Stimulated activated CD4-positive, alpha-beta T cell treated with anti-CD3 and anti-CD28 coated beads, Interleukin-1b, Interleukin-23, amount 100 ng/mL, for 48 hours (primary cell): ENCODE results near the gene UCK2.
A peak's percentile ranks its signal among the peaks of the same experiment; 100 is the strongest.

ENCODE experiments used
- DNase-seq: peaks from one replicate; pipeline ENCODE4 v3.0.0-alpha.2; 2020

Gene UCK2

GRCh38 chr1:165834881-165835280, 7.5 kb downstream of the UCK2 start:
- DNase-seq = no peak

GRCh38 chr1:165836664-165837482, 9.5 kb downstream of the UCK2 start:
- no peak for DNase-seq

- no peak for DNase-seq
Measured at GRCh38 chr1:165837838-165838364, 10.5 kb downstream of the UCK2 start.

- no peak for DNase-seq
Measured at GRCh38 chr1:165840423-165840822, 13.0 kb downstream of the UCK2 start.

GRCh38 chr1:165841582-165842017, 14.2 kb downstream of the UCK2 start:
- no peak for DNase-seq

GRCh38 chr1:165842023-165842670, 14.7 kb downstream of the UCK2 start:
- DNase-seq = no peak

GRCh38 chr1:165842671-165843129, 15.3 kb downstream of the UCK2 start:
- peak; percentile 17 for DNase-seq

- no peak for DNase-seq
Measured at GRCh38 chr1:165843304-165843703, 15.9 kb downstream of the UCK2 start.

- no peak for DNase-seq
Measured at GRCh38 chr1:165844114-165844798, 16.8 kb downstream of the UCK2 start.

- no peak for DNase-seq
Measured at GRCh38 chr1:165844933-165845332, 17.5 kb downstream of the UCK2 start.

- no peak for DNase-seq
Measured at GRCh38 chr1:165845569-165845968, 18.2 kb downstream of the UCK2 start.

GRCh38 chr1:165845992-165846748, 18.8 kb downstream of the UCK2 start:
- DNase-seq = no peak

GRCh38 chr1:165847486-165847885, 20.1 kb downstream of the UCK2 start:
- no peak for DNase-seq

- DNase-seq = no peak
Measured at GRCh38 chr1:165849353-165850133, 22.1 kb downstream of the UCK2 start.

GRCh38 chr1:165851034-165851658, 23.7 kb downstream of the UCK2 start:
- no peak for DNase-seq

GRCh38 chr1:165852871-165853270, 25.5 kb downstream of the UCK2 start:
- no peak for DNase-seq

- no peak for DNase-seq
Measured at GRCh38 chr1:165853528-165854075, 26.2 kb downstream of the UCK2 start.

GRCh38 chr1:165854101-165854845, 26.9 kb downstream of the UCK2 start:
- DNase-seq = no peak

- no peak for DNase-seq
Measured at GRCh38 chr1:165855010-165855838, 27.8 kb downstream of the UCK2 start.
